ENCODE data around the gene FOXO4.

- no peak for TF ChIP-seq CTCF (IDR thresholded peaks at IDR 0.05)
- TF ChIP-seq POLR2A (IDR thresholded peaks at IDR 0.05), result no peak
Measured at GRCh38 chrX:71103110-71103983, 7.7 kb downstream of the FOXO4 start.

Measured in thyroid gland (tissue), 4 donors.